Testis (tissue), 2 donors: ENCODE results near the gene CLIP3.

ENCODE experiments used
- POLR2A ChIP-seq: fragments of 450-650 bp; IDR thresholded peaks from one replicate; pipeline ENCODE4 v1.6.1; 2017; ENCODE audit warnings: antibody characterized with exemption, mild to moderate bottlenecking, moderate library complexity
- TF ChIP-seq, protein P1 (sequence below), 3 experiments: fragments of 450-650 bp in 2 of 3; fragments of 200-600 bp in 1 of 3; sonication (generic) in 1 of 3; IDR thresholded peaks; one replicate each; pipeline ENCODE4 v1.5.1; 2016 to 2019; ENCODE audit warnings: antibody characterized with exemption in 3 of 3, mild to moderate bottlenecking in 2 of 3, moderate library complexity in 1 of 3

DNA sequence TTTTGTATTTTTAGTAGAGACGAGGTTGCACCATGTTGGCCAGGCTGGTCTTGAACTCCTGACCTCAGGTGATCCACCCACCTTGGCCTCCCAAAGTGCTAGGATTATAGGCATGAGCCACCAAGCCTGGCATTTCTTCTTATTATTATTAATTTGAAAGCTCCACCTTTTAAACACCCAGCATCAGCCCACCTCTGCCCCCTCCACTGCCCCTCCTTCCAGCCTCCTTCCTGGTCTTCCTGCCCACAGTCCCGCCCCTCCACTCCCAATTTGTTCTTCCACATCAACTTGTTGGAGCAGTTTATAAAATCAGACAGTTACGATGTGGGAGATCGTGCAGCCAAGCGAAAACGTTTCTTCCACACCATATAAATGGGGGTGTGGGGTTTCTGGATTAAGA lies 7.8 kb upstream of the CLIP3 start:
- TF ChIP-seq, protein P1, sequence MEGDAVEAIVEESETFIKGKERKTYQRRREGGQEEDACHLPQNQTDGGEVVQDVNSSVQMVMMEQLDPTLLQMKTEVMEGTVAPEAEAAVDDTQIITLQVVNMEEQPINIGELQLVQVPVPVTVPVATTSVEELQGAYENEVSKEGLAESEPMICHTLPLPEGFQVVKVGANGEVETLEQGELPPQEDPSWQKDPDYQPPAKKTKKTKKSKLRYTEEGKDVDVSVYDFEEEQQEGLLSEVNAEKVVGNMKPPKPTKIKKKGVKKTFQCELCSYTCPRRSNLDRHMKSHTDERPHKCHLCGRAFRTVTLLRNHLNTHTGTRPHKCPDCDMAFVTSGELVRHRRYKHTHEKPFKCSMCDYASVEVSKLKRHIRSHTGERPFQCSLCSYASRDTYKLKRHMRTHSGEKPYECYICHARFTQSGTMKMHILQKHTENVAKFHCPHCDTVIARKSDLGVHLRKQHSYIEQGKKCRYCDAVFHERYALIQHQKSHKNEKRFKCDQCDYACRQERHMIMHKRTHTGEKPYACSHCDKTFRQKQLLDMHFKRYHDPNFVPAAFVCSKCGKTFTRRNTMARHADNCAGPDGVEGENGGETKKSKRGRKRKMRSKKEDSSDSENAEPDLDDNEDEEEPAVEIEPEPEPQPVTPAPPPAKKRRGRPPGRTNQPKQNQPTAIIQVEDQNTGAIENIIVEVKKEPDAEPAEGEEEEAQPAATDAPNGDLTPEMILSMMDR (IDR thresholded peaks at IDR 0.05), result no peak
- TF ChIP-seq POLR2A, result no peak
